Stimulated activated CD4-positive, alpha-beta T cell treated with anti-CD3 and anti-CD28 coated beads, Interleukin-2, amount 100 ng/mL, for 48 hours (primary cell): Measurements from ENCODE around the gene ACAD9.
"Not testable (repeated sequence)": the region's sequence is repeated elsewhere in the genome, so short reads cannot be mapped to it uniquely, and the experiment has no call there.

ENCODE experiments used
- DNase-seq, 2 donors: peaks; one replicate each; pipeline ENCODE4 v3.0.0-alpha.2; 2020

The ACAD9 gene

DNA sequence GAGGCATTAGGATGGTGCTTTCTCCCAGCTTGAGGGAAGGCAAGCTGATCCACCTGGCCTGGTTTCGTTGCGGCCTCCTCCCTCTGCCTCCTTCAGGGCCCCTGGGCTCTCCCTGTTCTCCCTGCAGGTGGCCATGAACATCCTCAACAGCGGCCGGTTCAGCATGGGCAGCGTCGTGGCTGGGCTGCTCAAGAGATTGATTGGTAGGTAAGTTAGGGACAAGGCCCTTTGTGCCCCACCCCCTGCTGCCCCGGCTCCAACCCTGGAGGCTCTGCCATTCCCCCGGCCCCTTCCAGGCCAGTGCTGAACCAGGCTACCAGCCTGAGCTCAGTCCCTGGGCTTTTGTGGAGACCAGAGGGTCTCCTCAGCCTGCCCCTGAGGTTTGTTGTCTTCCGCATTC lies 23.0 kb downstream of the ACAD9 start:
- DNase-seq = no peak

DNA sequence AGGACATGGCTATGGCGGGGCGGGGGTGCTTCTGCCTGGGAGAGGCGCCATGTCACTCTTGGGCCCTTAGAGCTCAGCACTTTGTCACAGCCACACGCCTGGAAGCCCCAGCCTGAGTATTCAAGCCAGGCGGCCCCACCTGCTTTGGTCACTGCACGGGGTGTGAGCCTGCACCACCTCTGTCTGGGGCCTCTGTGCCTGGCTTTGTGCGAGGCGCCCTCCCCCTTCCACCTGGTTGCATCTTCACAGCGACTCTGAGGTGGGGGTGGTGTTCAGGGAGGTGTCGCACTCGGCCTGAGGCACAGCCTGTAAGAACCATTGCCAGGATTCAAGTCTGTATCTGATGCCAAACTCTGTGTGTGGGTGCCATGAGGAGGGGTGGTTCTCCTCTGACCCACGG lies 24.1 kb downstream of the ACAD9 start:
- DNase-seq = no peak

DNA sequence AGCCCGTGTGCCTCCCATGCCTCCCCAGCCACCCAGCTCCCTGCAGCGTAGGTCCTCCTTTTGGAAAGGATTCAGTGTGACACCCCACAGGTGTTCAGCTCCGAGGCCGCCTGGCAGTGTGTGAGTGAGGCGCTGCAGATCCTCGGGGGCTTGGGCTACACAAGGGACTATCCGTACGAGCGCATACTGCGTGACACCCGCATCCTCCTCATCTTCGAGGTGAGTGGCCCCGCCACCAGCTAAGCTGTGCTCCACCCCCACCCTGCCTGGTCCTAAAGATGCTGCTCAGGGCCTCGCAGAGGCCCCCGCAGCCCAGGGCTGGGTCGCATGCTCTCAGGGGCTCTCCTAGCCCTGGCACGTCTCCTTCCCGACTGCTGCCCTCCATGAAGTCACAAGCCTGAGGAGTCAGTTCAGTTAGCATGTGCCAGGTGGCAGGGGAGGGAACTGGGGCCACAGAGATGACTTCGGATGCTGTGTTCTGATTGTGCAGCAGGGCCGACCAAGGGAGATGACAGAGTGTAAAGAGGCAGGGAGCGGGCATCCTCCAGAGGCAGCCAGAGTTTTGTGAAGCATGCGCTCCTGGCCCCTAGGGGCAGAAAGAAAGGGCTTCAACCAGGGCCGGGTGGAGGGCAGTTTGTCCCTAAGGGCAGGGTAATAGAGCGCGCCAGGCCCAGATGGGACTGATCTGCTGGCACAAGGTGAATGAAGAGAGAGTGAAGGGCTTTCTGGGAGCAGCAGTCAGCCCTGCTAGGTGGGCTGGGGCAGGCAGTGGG lies 26.8 kb downstream of the ACAD9 start:
- no peak for DNase-seq

DNA sequence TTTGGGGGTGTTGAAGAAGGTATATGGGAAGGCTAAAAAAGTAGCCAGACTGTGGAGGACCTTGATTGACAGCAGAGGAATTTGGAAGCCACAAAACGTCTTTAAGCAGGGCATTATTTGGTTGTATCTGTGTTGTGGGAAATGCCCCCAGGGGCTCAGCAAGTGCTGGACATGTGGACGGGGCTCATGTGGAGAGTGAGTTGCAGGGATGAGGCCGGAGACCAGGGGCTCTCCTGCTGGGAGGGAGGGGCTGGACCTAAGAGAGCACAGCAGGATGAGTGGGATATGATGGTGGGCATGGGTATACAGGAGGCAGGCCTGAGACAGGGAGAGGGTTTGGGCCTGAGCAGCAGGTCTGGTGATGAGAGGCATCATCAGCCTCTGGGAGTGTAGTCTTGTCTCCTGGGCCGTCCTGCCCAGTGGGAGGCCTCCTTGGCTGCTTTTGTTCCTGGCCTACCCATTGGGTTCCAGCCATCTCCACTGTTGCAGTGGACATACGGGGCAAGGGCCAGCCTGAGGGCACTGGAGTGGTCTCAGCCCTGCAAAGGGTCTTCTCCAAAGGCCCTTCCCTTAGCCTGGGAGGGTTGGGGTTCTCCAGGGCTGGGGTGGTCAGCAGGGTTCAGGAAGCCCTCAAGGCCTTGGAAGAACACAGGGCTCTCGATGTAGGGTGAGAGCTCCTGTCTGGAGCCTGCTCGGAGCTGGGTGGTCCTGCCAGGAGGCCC lies 27.5 kb downstream of the ACAD9 start:
- DNase-seq = no peak

DNA sequence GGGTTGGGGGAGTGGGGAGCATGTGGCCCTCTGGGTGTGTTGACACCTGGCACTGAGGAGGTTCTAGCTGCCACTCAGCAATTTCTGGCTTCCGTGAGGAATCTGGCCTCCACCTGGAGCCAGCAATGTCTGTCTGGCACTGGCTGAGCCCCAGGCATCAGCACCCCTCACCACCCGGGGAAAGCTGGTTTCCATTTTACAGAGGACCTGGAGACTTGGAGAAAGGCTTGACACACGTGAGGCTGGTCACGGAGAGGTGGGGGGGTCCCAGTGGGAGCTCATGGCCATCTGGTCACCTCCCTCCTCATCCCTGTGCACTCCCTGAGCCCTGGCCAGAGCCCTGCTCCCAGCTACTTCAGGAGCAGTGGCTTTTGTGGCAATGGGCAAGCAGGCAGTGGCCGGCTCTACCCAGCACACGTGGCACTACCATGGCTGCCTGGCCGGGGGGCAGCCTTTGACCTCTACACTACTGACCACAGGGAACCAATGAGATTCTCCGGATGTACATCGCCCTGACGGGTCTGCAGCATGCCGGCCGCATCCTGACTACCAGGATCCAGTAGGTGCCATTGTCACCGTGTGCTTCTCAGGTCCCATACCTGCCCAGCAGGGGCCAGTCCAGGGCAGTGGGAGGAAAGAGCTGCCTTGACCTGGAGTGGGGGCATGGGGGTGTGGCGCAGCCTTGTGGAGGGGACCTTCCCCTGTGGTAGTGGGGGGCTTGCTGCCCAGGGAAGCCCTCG lies 28.5 kb downstream of the ACAD9 start:
- no peak for DNase-seq

DNA sequence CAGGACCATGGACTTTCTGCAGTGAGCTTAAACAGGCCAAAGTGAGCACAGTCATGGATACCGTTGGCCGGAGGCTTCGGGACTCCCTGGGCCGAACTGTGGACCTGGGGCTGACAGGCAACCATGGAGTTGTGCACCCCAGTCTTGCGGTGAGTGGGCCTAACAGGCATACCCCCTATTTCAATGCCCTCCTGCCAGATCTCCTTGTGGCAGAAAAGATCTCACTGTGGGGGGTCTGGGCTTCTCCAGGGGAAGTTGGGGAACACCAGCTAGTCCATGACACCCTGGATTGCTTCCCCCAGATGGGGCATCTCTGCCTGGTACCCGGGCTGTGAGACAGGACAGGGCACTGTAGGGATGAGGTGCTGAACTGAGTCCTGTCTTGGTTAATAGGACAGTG lies 29.5 kb downstream of the ACAD9 start:
- DNase-seq = no peak

DNA sequence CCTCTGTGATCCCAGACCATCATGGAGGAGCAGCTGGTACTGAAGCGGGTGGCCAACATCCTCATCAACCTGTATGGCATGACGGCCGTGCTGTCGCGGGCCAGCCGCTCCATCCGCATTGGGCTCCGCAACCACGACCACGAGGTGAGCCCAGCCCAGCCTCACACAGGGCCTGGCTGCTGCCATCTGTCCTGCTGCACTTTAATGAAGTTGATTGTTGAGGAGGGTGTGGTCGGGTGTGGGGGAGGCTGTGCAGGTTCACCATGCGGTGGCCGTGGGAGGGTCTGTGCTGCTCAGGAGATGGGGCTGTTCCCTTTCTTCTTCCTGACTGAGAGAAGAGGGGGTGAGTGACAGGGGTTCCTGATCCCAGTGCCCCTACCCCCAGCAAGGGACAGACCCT lies 30.6 kb downstream of the ACAD9 start:
- no peak for DNase-seq

DNA sequence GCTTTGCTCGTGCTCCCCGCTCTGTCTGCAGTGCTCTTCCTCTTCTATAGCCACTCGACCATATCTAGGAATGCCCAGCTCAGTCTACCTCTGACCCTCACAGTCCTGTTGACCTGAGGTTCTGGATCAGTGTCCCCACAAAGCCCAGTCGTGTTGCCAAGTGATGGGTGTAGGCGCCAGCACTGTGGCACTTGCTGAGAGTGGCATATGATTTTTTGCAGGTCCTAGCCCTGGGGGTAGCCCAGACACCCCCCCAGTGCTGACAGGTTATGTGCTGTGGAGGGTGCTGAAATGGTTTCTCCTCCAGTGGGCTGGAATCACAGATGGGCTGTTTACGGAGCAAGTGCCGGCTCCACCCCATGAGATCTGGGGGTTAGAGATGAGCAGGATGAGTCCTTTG lies 32.5 kb downstream of the ACAD9 start:
- no peak for DNase-seq

DNA sequence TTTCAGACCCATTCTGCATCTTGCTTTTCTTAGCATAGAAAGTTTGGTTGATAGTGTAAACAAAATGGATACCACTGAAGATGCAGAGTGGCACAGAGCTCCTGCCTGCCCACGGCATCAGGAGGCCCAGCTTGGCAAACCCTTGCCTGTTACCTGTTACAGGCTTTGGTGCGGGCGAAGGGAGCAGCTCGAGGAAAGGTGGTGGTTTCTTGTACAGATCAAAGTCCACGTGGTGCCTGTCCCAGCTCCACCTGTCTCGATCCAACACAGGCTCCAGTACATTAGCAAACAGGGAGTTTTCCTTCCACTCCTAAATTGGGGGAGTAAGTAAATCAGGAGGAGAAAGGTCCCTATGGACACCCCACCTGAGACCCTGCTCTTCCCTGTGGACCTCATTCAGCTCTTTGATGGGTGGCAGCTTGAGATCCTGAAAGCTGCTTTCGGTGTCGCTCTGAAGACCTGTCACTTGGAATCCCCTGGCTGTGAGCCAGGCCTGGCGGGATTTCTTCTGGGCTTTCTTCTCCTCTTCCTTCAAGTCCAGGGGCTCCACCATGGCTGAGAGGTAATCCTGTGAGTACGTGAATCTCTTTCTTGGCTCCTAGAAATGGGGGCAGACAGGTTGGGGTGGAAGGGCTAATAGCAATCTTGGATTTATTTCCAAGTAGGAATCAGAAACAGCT lies 35.7 kb downstream of the ACAD9 start:
- no peak for DNase-seq

DNA sequence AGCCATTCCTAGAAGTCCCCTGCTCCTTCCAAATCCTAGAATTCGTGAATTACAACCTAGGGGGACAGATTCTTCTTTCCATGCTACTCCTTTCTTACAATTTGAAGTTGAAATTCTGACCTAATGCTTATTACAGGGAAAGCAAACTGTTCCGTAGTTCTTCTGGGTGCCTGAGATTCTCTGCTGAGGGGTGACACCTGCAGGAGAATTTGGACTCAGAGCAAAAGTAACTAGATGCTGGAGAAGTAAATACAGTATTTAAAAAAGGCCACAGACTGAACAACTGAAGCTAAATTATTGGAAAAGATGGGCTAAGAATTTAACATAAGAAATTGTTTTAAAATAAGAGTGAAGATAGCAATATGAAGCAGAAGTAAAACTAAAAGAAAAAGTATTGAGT lies 37.9 kb downstream of the ACAD9 start:
- DNase-seq = no peak

DNA sequence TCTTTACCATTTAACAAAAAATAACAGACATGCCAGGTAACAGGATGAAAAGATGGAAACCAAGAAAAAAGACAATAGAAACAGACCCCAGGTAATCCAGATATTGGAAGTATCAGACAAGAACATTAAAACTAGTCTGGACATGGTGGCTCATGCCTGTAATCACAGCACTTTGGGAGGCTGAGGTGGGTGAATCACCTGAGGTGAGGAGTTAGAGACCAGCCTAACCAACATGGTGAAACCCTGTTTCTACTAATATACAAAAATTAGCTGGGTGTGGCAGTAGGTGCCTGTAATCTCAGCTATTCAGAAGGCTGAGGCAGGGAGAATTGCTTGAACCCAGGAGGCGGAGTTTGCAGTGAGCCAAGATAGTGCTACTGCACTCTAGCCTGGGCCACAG lies 40.6 kb downstream of the ACAD9 start:
- DNase-seq = no peak

DNA sequence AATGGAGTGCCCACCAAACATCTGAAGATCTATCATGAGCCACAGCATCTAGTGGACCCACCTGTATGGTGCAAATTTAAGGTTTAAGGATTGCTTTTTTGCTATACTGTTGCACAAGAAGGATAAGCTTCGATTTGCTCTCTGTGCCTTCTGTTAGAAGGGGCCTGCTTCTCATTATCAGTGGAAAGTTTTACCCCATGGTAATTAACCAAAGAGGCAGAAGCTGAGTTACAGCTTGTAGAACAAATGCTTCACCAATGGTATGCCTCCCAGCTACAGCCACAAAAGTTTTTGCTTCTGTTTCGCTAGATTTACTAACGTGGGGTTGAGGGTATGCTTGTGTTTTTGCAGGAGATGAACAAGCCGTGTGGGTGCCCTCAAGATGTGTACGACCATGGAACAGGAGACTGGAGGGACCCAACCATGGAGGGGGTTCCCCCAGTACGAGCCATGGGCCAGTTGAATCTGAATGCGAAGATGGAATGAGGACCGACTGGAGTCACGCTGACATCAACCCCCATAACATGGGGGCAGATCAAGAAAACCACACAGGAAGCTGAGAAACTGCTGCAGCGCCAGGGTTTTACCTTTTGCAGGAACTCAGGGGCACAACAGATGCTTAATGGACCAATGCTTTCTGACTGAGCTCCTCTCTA lies 43.5 kb downstream of the ACAD9 start:
- peak; percentile 37 for DNase-seq

DNA sequence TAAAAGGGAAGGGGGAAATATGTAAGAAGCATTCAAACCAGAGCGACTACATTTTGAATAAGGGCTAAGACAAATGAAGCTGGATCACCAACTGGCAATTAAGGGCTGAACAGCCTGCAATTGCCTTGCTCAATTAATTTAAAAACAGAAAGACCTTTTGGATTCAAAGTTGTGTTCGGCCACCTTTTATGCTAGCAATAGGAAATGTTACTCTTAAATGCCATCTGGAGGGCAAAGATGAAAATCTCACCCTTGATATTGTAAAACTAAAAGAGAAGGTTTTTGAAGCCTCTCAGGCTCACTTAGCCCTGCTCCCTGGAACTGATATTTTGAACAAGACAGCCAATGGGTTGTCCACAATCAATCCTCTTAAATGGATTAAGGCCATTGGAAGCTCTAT lies 44.2 kb downstream of the ACAD9 start:
- no peak for DNase-seq

DNA sequence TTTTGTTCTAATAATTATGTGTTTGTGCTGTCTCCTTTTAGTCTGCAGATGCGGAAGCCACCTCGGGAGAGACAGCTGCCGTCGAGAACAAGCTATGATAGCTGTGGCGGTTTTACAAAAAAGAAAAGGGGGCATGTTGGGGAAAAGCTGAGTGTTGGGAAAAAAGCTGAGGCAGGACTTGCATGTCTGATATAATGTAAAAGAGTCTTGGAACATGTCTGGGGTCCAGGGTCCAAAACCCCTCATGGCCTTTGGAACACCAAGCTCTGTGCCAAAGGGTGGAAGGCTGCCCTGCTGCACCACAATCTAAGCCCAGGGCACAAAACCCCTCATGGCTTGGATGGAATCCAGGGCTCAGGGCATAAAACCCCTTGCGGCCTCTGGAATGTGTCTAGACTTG lies 44.6 kb downstream of the ACAD9 start:
- not testable (repeated sequence) for DNase-seq

DNA sequence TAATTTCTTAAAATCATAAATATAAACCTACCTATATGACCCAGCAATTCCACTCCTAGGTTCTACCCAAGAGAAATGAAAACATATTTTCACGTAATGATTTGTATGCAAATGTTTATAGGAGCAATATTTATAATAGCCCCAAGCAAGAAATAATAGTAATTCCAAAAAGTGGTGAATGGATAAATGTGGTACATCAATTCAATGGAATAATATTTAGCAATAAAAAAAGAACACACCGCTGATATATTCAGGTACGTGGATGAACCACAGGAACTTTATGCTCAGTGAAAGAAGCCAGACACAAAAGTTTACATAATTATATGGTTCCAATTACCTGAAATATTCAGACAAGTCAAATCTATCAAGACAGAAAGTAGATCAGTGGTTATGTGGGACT lies 49.9 kb downstream of the ACAD9 start:
- DNase-seq = no peak

DNA sequence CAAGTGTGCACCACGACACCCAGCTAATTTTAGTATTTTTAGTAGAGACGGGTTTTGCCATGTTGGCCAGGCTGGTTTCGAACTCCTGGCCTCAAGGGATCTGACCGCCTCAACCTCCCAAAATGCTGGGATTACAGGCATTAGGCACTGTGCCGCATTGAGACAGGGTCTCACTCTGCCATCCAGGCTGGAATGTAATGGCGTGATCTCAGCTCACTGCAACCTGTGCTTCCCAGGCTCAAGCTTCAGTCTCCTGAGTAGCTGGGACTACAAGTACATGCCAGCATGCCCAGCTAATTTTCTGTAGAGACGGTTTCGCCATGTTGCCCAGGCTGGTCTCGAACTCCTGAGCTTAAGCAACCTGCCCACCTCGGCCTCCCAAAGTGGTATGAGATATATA lies 51.6 kb downstream of the ACAD9 start:
- DNase-seq = no peak

DNA sequence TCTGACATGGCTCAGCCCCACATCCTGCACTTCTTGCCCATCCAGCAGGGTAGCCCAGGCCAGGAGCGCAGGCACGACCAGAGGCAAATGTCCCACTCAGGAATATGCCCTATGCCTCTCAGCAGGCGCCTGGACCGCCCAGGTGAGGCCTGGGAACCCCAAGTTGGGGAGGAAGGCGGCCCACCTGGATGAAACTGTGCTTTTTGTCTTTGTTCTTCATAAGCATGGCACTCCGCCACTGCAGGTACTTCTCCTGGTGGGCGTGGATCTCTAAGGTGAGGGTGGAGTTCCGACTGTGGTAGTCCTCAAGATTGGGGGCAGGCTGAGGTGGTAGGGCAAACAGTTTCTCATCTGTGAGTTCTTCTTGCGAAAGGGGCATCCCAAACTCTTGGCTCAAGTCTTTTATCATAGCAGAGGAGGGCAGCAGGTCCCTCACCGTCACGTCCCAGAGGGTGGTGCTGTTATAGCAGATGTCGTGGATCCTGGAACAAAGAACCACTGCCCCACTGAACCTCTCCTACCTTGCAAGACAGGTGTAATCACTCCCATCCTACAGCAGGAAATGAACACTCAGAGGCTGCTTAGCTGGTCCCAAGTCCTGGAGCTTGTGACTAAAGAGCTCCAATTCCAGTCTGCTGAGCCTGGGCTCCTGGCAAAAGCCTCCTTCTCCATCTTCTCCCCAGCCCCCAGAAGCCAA lies 53.2 kb downstream of the ACAD9 start:
- DNase-seq = no peak

DNA sequence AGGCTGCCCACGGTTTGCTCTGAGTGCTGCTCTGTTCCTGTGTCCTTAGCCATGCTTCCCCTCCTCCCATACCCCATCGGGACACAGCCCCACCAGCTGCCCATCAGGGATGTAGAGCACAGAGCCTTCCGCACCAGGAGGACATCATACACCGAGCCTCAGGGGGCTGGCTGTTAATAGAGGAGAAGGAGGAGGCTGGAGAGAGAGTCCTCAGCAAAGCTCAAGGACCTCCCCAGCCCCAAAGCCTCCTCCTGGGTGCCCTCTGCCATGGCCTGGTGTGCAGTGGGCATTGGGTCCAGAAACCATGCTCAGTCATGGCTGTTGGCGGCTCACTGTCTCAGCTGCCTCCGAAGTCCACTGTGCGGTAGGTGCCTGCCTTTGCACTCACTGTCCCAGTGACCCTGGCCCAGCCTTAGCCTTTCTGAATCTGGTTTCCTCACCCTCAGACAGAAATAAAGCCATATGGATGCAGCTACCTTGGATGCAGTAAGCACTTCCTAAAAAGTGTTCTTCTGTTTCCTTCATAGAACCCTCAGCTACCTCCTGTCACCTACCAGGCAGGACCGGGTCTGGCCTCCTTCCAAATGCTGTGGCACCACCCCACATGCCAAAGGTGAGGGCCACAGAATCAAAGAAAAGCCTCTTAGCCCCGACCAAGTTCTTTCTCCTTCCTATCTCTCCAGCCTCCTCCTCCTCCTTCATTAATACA lies 53.9 kb downstream of the ACAD9 start:
- no peak for DNase-seq

DNA sequence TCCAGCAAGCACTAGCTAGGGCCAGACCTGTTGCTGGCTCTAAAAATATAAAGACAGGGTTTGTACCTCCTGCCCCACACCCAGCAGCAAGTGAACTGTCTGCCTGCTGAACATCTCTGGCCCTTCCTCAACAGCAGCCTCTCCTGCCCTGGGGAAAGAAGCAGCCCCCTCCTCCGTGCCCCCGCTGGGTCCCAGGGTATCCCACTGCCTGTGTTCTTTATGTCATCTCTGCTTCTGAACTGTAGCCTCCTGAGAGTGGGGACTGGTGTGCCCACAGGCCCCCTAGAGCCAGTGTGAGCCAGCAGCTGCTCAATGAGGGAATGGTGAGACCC lies 54.5 kb downstream of the ACAD9 start:
- no peak for DNase-seq

DNA sequence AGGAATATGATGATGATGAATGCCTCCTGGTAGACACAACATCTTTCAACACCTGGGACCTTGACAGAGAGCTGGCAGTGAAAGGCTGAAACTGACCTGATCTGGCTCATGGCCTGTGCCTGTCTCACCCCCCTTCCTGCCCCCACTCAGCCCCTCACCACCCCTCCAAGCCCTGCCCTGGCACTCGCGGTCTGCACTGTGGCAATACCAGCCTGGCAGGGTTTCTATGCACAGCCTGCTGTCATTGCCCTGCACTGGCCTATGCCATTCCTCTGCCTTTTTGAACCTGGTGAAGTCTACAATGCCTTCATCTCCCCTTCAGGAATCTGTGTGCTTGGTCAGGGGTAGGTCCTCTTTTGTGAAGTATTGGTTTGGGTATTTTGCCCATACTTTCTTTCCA lies 56.5 kb downstream of the ACAD9 start:
- no peak for DNase-seq

DNA sequence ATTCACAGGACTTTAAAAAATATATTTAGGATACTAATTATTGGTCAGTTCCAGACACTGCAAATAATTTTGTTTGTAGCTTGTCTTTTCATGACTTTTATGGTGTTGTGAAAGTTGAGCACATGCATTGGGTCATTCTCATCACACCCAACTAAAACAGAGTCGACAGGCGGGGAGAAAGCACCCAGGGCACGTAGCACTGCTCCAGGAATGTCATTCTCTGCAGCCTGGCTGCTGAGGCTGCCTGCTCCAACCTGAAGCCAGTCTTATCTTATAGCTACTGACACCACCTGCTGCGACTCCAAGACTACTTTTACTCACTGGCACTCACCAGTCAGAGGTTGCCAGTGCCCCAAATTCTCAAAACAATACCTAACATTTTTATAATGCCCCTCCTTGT lies 56.9 kb downstream of the ACAD9 start:
- no peak for DNase-seq

DNA sequence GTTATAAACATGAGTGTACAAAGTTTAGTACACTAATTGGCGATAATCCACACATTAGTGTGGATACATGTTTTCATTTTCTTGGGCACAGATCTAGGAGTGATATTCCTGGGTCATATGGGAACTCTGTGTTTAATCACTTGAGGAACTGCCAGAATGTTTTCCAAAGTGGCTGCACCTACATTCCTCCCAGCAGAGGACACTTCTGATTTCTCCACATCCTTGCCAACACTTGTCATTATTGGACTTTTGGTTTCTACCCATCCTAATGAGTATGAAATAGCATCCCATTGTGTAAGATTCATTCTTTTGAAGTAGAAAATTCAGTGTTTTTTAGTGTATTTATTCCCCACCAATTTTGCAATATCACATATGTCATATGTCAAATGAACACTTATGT lies 60.8 kb downstream of the ACAD9 start:
- DNase-seq = no peak
